HTERT RPE-1 (cell line): Measurements from ENCODE around the gene C12orf76.
"Not testable (repeated sequence)": the region's sequence is repeated elsewhere in the genome, so short reads cannot be mapped to it uniquely, and the experiment has no call there.

Experiments
- in situ Hi-C: fragments of 300-500 bp; cut with MboI; formaldehyde crosslinking; loops from 4 replicates; pipeline ENCODE4 v1.14.3; 2020; ENCODE audit warnings: low sequenced_read_pairs

C12orf76 gene

GRCh38 chr12:110024051-110024450, 24.3 kb downstream of the C12orf76 start:
- in situ Hi-C loops, result no loop called here

- in situ Hi-C loops, result no loop called here
Observed at GRCh38 chr12:110023059-110023980, 25.0 kb downstream of the C12orf76 start.

GRCh38 chr12:110020956-110021355, 27.4 kb downstream of the C12orf76 start:
- in situ Hi-C loops, result no loop called here

- in situ Hi-C loops, result no loop called here
Observed at GRCh38 chr12:110015132-110015531, 33.2 kb downstream of the C12orf76 start.

GRCh38 chr12:110012659-110013058, 35.7 kb downstream of the C12orf76 start:
- in situ Hi-C loops, result no loop called here

GRCh38 chr12:110012137-110012536, 36.2 kb downstream of the C12orf76 start:
- in situ Hi-C loops, result no loop called here

- in situ Hi-C loops, result no loop called here
Observed at GRCh38 chr12:110010853-110011723, 37.2 kb downstream of the C12orf76 start.

GRCh38 chr12:110008681-110009398, 39.5 kb downstream of the C12orf76 start:
- in situ Hi-C loops, result not testable (repeated sequence)

GRCh38 chr12:110007881-110008280, 40.4 kb downstream of the C12orf76 start:
- in situ Hi-C loops, result no loop called here

- in situ Hi-C loops, result no loop called here
Observed at GRCh38 chr12:110006115-110006514, 42.2 kb downstream of the C12orf76 start.

- in situ Hi-C loops, result no loop called here
Observed at GRCh38 chr12:110005319-110005973, 42.9 kb downstream of the C12orf76 start.

GRCh38 chr12:110004598-110004997, 43.7 kb downstream of the C12orf76 start:
- in situ Hi-C loops, result no loop called here

- in situ Hi-C loops, result no loop called here
Observed at GRCh38 chr12:110002676-110003515, 45.4 kb downstream of the C12orf76 start.

- in situ Hi-C loops, result no loop called here
Observed at GRCh38 chr12:110001596-110001995, 46.7 kb downstream of the C12orf76 start.

GRCh38 chr12:109999983-110000505, 48.3 kb downstream of the C12orf76 start:
- in situ Hi-C loops, result no loop called here

- in situ Hi-C loops, result no loop called here
Observed at GRCh38 chr12:109999649-109999971, 48.7 kb downstream of the C12orf76 start.

- in situ Hi-C loops, result no loop called here
Observed at GRCh38 chr12:109998904-109999648, 49.2 kb downstream of the C12orf76 start, which contains the start of gene ANKRD13A. Gene ANKRD13A (plus strand): TSS chr12:109999430. CDS start chr12:109999689, 259 bp downstream.

- in situ Hi-C loops, result no loop called here
Observed at GRCh38 chr12:109998241-109998903, 50.0 kb downstream of the C12orf76 start.
